Muscle of arm (tissue), 12 donors: Measurements from ENCODE around the gene KAT6B. TPM values are rescaled to one million over a fixed set of nuclear protein-coding genes. Genes with fewer than 3 reads are reported as not detected.

Experiments used
- DNase-seq: peaks from one replicate; pipeline ENCODE4 v3.0.0-alpha.2; 2013
- polyA plus RNA-seq, 12 donors: library from polyadenylated mRNA; unstranded; fragments of 120-200 nt; gene quantifications; one replicate each; pipeline ENCODE4 v1.2.1, GENCODE V29; 2013; ENCODE audit not compliant: insufficient read length in 12 of 12

KAT6B gene
- polyA plus RNA-seq, 12 donors = 17.6 to 37.1 (median 19.7) TPM; not detected in 1

DNA sequence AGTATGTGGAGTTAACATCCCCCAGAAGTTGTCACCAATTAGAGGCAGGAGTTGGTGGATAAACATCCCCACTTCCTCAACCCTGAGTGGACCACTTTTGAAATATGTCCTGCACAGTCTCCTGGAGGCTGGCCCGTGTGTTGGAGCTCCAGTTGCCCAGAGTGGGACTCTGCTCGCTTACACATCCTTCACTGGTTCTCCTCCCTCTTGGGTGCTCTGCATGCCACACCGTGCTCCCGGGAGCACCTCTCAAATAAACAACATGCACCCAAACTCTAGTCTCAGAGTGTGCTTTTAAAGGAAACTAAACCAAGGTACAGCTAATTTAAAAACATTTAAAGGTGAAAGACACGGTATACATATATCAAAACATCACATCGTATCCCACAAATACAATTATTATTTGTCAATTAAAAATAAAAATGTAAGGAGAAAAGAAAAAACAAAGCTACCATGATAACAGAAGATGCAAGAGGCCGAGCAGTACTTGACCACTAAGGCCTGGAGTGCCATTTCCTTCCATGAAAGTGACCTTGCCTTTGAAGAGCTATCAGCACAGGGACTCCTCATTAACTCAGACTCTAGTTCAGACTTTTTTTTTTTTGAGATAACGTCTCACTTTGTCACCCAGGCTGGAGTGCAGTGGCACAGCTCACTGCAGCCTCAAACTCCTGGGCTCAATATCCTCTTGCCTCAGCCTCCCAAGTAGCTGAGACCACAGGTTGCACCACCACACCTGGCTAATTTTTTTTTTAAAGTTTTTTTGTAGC is 237.2 kb downstream of the KAT6B start:
- DNase-seq = no peak

DNA sequence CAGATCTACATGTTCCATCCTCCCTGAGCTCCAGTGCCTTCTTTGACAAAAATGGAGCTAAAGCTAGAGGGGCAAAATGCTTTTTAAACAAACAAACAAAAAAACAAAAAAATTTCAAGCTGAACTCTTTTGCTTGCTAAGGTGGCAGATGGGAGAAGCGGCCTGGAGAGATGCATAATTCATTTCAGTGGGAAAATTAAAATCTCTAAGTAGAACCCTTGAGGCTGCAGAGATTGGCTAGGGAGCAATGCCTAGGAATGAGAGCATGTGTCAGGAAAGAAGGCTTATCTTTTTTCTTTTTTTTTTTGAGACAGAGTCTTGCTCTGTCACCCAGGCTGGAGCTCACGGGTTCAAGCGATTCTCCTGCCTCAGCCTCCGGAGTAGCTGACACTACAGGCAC is 238.7 kb downstream of the KAT6B start:
- DNase-seq = no peak

DNA sequence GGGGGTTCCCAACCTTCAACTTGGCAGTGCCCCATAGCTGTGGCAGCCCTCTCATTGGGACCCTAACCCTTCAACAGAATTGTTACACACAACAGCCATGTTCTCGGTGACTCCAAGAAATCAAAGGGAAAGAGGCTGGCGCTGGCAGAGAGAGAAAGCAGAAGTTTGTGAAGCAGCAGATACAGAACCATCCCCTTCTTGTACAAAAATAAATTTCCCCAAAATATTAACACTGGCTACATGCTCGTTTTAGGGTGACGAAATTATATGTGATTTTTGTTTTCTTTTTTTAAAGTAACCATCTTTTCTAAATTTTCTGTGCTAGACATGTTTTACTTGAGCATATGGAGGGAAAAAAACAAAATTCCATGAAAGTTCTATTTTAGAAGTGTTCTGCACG is 239.9 kb downstream of the KAT6B start:
- DNase-seq = no peak

DNA sequence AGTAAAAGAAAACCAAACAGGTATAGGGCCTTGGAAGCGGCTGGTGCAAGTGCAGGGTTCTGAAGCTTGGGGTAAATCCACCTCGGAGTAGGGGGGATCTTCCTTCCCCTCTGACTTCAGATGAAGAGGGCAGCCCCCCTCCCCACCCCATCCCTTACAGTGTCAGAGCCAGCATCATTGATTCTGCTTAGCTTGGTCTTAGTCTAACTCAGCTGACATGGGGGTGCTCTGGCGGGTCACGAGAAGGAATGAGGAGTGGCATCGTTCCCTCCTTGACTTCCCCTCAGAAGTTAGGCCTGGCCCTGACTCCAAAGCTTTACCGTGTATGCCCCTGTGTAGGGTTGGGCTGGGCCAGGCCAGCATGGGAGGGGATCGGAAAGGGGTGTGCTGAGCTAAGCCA is 240.9 kb downstream of the KAT6B start:
- DNase-seq = no peak

DNA sequence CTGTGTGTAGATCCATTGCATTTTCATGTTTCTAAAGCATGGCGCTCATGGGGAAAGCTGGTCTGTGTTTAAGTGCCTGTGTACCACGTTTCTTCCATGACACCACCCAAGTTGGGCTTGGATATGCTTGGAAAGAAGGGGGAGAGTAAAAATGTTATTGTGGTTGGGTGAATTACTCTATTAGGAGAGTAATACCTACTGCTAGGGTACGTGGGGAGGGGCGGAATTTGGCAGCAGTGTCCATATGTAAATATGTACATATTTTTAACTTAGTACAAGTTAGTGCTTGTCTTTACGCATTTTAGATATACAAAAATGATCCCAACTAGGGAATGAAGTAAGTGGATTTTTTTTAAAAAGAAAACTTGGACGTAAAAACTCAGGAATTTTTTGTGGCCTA is 242.1 kb downstream of the KAT6B start:
- DNase-seq = no peak

DNA sequence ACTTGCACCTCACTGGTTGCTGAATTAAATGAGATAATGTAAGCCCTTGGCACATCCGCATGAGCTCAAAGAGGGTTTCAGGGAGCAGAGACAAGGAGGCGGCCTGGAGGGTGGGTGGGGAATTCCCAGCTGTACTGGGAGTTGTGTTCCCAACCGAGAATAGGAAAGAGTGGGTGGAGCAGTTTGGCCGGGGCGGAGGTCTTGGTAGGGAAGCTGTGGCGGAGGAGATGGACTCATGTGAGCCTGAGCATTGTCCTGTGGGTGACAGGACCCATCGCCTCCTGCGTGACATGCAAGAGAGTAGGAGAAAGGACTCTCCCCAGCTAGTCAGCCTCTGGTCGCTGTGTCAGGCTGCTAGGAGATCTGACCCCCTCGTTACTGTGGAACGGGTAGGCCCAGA is 244.1 kb downstream of the KAT6B start:
- DNase-seq = no peak

DNA sequence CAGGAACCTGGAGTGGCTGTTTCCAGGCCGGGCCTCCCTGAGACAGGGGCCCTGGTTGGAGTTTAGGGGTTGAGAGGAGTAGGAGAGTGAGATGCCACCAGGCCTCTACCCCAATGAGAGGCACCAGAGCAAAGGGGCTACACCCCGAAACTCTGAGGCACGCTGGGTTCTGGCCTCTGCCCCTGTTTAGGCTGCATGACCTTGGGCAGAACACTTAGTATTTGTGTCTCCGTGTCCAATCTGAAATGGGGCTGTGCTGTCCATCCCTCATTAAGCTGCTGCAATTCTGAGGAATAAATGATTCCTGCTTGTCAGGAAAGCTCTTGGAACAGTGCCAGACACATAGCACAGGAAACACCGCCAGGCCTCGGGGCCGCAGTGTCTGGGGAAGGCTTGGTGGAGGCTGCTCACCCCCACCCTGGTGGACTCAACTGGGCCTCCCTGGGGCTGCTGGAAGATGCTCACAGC is 244.6 kb downstream of the KAT6B start:
- DNase-seq = no peak

DNA sequence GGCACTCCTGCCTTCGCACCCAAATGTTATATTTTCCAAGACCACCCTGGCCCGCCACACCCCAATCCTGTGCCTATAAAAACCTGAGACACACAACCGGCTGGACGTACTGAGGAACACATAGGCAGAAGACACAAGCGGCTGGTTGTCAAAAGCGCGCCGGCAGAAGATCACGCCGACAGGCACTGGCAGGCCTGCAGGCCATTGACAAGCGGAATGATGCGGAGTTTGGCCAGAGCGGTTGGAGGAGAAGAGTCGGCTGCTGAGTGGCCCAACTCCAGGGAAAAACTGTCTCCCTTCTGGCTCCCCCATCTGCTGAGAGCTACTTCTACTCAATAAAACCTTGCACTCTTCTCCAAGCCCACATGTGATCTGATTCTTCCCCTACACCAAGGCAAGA is 245.4 kb downstream of the KAT6B start:
- DNase-seq = no peak

DNA sequence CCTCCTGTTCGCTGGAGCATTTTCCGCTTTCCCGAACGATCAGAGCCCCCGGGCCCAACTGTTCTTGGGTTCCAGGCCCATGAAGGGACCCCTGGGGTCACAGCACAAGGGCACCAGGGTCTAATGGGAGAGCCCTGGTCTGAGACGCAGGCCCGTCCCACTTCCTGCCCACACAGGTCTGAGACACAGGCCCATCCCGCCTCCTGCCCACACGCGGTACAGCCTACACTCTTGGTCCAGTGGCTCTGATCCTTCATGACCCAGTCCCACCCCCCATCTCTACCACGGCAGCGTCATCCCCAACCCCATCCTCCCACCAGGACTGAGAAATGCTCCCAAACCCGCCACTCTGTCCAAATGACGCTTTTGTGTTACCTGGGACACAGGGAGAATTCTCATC is 246.3 kb downstream of the KAT6B start:
- DNase-seq = no peak

DNA sequence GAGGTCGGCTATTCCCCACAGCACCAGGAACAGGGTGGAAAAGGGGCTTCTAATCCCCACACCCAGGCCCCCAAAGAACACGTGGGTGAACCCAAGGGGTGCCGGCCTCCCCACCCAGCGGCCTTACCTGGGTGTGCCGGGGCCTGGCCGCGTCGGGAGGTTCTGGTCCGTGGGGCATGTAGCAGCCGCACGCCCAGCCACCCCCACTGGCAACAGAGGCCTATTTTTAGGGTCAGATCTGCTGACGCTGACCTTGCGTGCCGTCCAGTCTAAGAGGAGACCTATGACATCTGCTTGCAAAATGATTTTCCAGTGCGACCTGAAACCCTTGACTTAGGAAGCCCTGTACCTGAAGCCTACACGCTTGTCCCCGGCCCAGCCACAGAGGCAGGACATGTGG is 247.0 kb downstream of the KAT6B start:
- DNase-seq = no peak

DNA sequence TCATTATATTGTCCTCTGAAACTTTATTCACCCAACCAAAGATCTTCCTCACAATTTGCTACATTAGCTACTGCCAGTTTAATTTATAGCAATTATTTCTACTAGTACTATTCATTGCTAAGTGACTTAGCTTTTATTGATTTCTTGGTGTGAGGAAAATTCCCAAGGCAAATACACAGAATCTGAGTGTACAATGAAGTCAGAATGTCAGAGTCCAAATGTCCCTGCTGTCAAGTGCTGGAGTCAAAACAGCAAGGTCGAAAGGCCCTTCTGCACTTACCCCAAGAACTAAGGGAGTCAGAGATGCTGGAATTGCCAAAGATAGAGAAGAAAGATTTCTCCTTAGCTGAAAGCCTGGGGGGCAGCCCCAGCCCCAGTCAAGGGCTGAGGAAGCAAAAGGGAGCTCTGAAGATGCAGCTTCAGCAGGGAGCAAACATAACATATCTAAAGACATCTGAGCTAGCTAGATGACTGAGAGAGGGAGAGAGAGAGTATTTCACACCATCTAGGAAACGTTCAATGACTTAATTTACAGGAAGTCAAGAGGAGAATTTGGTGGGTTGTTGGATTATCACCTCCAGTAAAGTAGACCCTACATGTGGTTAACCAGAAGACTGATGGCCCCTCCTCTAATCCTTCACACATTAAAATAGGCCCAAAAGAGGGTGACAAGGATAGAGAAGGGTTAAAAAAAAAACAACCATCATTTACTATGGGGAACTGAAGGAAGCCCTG is 248.5 kb downstream of the KAT6B start:
- DNase-seq = no peak

DNA sequence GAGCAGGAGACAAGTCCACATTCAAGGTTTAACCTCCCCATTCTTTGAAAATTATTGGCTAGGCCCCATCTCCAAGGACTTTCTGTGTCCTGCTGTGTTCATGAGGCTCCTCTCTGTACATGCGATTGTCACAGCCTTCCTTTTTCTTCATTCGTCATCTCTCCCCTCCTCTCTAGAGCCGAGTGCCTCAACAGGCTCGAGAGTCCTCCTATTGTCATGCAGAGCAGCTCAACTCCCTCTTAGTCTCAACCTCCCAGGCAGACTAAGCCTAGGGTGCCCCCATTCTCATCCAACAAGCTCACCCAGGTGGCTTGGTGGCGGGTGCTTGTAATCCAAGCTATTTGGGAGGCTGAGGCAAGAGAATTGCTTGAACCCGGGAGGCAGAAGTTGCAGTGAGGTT is 249.9 kb downstream of the KAT6B start:
- DNase-seq = no peak

DNA sequence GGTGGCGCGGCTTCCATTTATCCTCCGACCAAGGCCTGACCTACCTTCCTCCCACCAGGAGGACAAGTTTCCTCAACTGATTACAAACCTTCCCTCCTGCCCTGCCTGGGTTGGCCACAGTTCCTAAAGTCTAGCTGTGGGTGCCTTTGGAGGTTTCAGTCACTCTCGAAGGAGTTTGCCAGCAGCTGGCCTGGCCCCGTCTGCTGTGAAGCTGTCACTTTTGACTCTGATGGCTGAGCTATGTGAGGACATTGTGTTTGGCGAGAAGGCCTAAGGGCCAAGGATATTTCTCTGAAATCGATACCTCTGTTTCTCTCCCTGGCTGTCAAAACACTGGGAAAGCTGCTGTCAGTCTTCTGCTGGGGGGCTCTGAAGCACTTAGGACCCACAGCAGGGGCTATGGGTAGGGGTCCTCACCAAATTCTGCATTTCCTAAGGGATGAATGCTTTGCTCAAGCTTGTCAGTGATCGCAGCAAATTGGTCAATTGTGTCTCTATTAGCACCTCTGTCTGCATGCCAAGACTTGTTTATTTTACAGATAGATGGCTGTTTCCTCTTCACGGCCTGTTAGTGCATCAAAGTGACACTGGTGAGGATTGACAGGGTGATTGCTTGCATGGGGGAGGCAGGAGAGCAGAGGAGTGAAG is 253.2 kb downstream of the KAT6B start:
- no peak for DNase-seq

DNA sequence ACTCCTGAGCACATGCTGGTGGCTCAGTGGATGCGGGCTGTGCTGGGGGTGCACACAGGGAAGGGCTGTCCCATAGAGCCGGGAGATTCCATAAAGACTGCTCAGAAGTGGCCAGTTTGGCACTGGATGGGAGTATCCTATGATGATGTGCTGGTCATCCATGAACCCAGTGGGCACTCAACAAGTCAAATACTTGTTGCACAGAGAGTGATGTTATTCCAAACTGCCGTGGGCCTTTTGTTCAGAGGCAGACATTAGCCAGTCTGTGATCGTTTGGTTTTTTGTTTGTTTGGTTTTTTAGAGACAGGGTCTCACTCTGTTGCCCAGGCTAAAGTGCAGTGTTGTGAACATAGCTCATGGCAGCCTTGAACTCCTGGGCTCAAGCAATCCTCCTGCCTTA is 254.2 kb downstream of the KAT6B start:
- no peak for DNase-seq

DNA sequence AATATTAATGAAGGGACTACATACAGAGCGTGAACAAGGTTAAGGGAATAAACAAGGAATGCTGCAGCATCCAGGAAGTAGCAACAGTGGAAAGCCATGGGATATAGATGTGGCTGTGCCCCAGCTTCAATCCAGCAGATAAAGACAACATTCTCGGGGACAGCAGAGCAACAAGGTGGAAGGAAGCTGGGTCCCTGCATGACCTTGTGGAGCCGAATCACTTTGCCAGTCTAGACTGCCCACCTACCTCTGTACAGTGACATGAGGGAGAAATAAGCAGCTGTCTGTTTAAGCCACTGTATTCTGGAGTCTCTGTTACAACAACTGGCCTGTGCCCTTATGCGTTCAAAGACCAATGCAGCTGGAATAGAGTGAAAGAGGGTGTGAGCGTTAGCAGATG is 255.0 kb downstream of the KAT6B start:
- no peak for DNase-seq
